Right renal cortex interstitium (tissue), 3 donors: ENCODE measurements around the gene CCDC152. TPM values are rescaled to one million over a fixed set of nuclear protein-coding genes. Genes with fewer than 3 reads are reported as not detected.
"Not testable (repeated sequence)": the region's sequence is repeated elsewhere in the genome, so short reads cannot be mapped to it uniquely, and the experiment has no call there.

Source experiments
- DNase-seq, 3 donors: peaks; one replicate each; pipeline ENCODE4 v3.0.0-alpha.2; 2013; ENCODE audit warnings: low read depth in 3 of 3, low spot score in 2 of 3
- polyA plus RNA-seq, 3 donors: library from polyadenylated mRNA; unstranded; fragments of 120-200 nt; gene quantifications; one replicate each; pipeline ENCODE4 v1.2.1, GENCODE V29; 2013; ENCODE audit not compliant: insufficient read length in 3 of 3

Gene CCDC152
- polyA plus RNA-seq, 3 donors = 15.4 to 16.7 (median 15.4) TPM

- peak; percentile 83 to 95 (median 91) for DNase-seq
These were observed 55.2 kb downstream of the CCDC152 start, which contains the start of gene SELENOP for GRCh38 chr5:42811591-42812446. SELENOP (minus strand) TSS chr5:42811892; CDS start chr5:42808353, 3,539 bp downstream.

- DNase-seq = no peak
These were observed 56.0 kb downstream of the CCDC152 start for GRCh38 chr5:42812620-42813019.

GRCh38 chr5:42813533-42813932 lies 56.9 kb downstream of the CCDC152 start:
- no peak for DNase-seq

- DNase-seq = not testable (repeated sequence)
These were observed 59.9 kb downstream of the CCDC152 start for GRCh38 chr5:42816546-42816945.

- no peak for DNase-seq
These were observed 63.1 kb downstream of the CCDC152 start for GRCh38 chr5:42819745-42820144.

GRCh38 chr5:42822548-42822947 lies 65.9 kb downstream of the CCDC152 start:
- DNase-seq = no peak

- DNase-seq = no peak
These were observed 67.8 kb downstream of the CCDC152 start for GRCh38 chr5:42824347-42824976.

GRCh38 chr5:42825422-42826148 lies 69.0 kb downstream of the CCDC152 start:
- DNase-seq = no peak

- no peak for DNase-seq
These were observed 70.3 kb downstream of the CCDC152 start for GRCh38 chr5:42826757-42827515.

- DNase-seq = no peak
These were observed 72.1 kb downstream of the CCDC152 start for GRCh38 chr5:42828671-42829070.

GRCh38 chr5:42830924-42831323 lies 74.3 kb downstream of the CCDC152 start:
- DNase-seq = no peak

- no peak for DNase-seq
These were observed 75.4 kb downstream of the CCDC152 start for GRCh38 chr5:42832060-42832459.

GRCh38 chr5:42836070-42836769 lies 79.6 kb downstream of the CCDC152 start:
- DNase-seq = no peak

- DNase-seq = no peak
These were observed 81.0 kb downstream of the CCDC152 start for GRCh38 chr5:42837601-42838000.

GRCh38 chr5:42839196-42839595 lies 82.6 kb downstream of the CCDC152 start:
- DNase-seq = no peak

- no peak for DNase-seq
These were observed 83.7 kb downstream of the CCDC152 start for GRCh38 chr5:42840269-42840668.

GRCh38 chr5:42840842-42841567 lies 84.4 kb downstream of the CCDC152 start:
- DNase-seq = no peak

- DNase-seq = peak in 1 of 3 donors; percentile 21
These were observed 86.5 kb downstream of the CCDC152 start for GRCh38 chr5:42842921-42843641.
